ENCODE data around the gene SAP30. TPM values are rescaled to one million over a fixed set of nuclear protein-coding genes. Genes with fewer than 3 reads are reported as not detected.

SAP30 gene
- total and polyA plus RNA-seq, 2 experiments from 2014 or later, result 16.5 to 28.2 TPM

DNA sequence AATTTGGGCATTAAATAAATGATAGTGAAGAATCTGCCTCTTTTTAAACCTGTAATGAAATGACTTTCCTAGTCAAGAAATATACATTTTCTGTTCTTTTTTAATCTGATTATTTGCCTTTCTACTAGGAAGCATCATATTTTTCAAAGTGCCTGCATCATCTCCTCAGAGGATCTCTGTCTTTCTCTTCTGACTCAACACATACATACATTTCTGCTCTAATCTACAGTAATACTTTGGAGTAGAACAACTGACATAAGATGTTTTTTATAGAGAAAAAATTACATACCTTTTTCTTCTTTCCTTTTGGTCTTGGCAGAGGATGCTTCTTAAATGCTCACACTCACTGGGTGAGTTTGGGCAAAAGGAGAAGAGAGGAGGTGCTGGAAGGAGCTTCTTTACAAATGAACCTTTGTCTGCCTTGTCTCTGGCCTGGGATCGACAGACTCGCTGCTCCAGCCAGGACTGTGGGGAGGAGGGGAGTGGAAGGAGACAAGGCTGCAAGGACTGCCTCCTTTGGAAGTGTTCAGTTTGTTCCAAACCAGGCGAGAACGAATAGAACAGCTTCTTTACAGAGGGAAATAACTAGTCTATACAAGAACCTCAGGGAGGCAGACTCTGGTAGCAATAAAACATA lies 28.1 kb downstream of the SAP30 start, which contains the start of gene SCRG1:
SCRG1 (minus strand) TSS at position 338 of the 637 bp plus-strand sequence. CDS start 7,702 bp downstream, outside the sequence.
- Histone ChIP-seq H2AFZ (no peak within 1 kb of the TSS), H3K36me3 (replicated peaks; ENCODE audit: insufficient read depth, low read depth) (no peaks in the 10 kb centered on the region), H3K79me2 (no peaks in the 10 kb centered on the region), H3K9me2 (replicated peaks; ENCODE audit: insufficient read depth) (no peaks in the 10 kb centered on the region), H3K4me1 (ENCODE audit: insufficient read depth) (no peaks in the 10 kb centered on the region), H3K9me3 (ENCODE audit: low read depth) (no peaks in the 10 kb centered on the region), H3K4me2 (no peak within 1 kb of the TSS), H3K27ac (no peak within 1 kb of the TSS), H3K27me3 (no peaks in the 10 kb centered on the region), H3K4me3 (no peak within 1 kb of the TSS), H4K20me1 (ENCODE audit: insufficient read depth, poor library complexity, severe bottlenecking) (no peaks in the 10 kb centered on the region)
- WGBS (ENCODE audit: low lambda C conversion rate, missing lambda C conversion rate), result 50% methylated on average over 4 of the region's 4 CpGs
- no peak for DNase-seq (ENCODE audit: low spot score)
- TF ChIP-seq EZH2phosphoT487 (IDR thresholded peaks at IDR 0.05; ENCODE audit: low read depth, severe bottlenecking, unreplicated experiment) (no peak), EZH2 (IDR thresholded peaks at IDR 0.05; ENCODE audit: borderline replicate concordance) (no peak), CTCF (IDR thresholded peaks at IDR 0.05; ENCODE audit: poor library complexity) (no peak)

DNA sequence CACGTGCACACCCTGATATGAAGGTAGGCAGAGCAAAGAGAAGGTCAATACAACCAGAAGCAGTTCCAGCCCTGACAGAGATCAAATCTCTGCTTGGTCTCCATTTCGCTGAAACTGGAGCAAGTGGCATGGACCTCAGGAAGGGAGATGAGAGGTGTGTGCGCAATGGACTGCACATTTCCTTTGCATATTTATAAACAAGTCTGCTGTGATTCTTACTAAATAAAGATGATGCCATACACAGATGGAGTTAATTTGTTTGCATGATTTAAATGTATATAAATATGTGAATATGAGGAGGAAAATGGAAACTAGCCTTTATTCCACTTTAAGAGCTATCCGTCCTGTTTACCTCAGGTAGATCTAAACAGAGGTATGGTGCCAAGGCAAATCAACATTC lies 30.3 kb downstream of the SAP30 start:
- H3K9me3 ChIP-seq (ENCODE audit: low read depth), result no peaks in the 10 kb centered on the region
- H3K9me2 ChIP-seq (replicated peaks; ENCODE audit: insufficient read depth), result no peaks in the 10 kb centered on the region
- H3K36me3 ChIP-seq (replicated peaks; ENCODE audit: insufficient read depth, low read depth), result no peaks in the 10 kb centered on the region
- H3K79me2 ChIP-seq, result no peaks in the 10 kb centered on the region
- H2AFZ ChIP-seq, result no peak overlapping the region
- H3K27me3 ChIP-seq, result no peaks in the 10 kb centered on the region
- no peak overlapping the region for H3K4me3 ChIP-seq
- H4K20me1 ChIP-seq (ENCODE audit: insufficient read depth, poor library complexity, severe bottlenecking), result no peaks in the 10 kb centered on the region
- TF ChIP-seq EZH2 (IDR thresholded peaks at IDR 0.05; ENCODE audit: borderline replicate concordance), result no peak
- TF ChIP-seq CTCF (IDR thresholded peaks at IDR 0.05; ENCODE audit: poor library complexity), result no peak
- TF ChIP-seq EZH2phosphoT487 (IDR thresholded peaks at IDR 0.05; ENCODE audit: low read depth, severe bottlenecking, unreplicated experiment), result no peak
- no peak overlapping the region for H3K27ac ChIP-seq
- WGBS (ENCODE audit: low lambda C conversion rate, missing lambda C conversion rate), result 91% methylated on average over 4 of the region's 4 CpGs
- no peak for DNase-seq (ENCODE audit: low spot score)
- H3K4me1 ChIP-seq (ENCODE audit: insufficient read depth), result no peaks in the 10 kb centered on the region
- H3K4me2 ChIP-seq, result no peak overlapping the region

DNA sequence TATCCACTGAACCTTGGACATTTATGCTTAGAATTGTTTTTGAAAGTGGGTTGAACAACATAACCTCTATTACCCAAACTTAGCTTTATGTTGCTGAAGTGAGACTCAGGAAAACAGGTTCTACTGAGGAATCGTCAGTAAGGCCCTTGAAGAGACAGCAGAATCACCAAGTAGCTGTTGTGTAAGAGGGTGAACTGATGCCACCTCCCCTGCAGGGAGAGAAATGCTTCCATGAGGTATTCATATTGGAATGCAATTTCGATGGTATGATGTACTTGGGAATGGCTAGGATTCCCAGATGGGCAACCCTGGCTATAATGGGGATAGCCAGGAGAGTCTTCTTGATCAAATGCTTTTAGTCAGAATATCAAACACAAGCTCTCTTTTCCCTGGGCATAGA lies 32.3 kb downstream of the SAP30 start:
- no peak for TF ChIP-seq CTCF (IDR thresholded peaks at IDR 0.05; ENCODE audit: poor library complexity)
- no peak for TF ChIP-seq EZH2 (IDR thresholded peaks at IDR 0.05; ENCODE audit: borderline replicate concordance)
- TF ChIP-seq EZH2phosphoT487 (IDR thresholded peaks at IDR 0.05; ENCODE audit: low read depth, severe bottlenecking, unreplicated experiment), result no peak
- Histone ChIP-seq H3K4me3 (no peak overlapping the region), H4K20me1 (ENCODE audit: insufficient read depth, poor library complexity, severe bottlenecking) (no peaks in the 10 kb centered on the region)

More for the DNA sequence above, 32.3 kb downstream of the SAP30 start:
- no peak overlapping the region for H2AFZ ChIP-seq
- H3K4me2 ChIP-seq, result no peak overlapping the region
- no peaks in the 10 kb centered on the region for H3K27me3 ChIP-seq
- no peaks in the 10 kb centered on the region for H3K9me3 ChIP-seq (ENCODE audit: low read depth)
- H3K9me2 ChIP-seq (replicated peaks; ENCODE audit: insufficient read depth), result no peaks in the 10 kb centered on the region
- DNase-seq (ENCODE audit: low spot score), result no peak
- no peaks in the 10 kb centered on the region for H3K36me3 ChIP-seq (replicated peaks; ENCODE audit: insufficient read depth, low read depth)
- H3K79me2 ChIP-seq, result no peaks in the 10 kb centered on the region
- H3K4me1 ChIP-seq (ENCODE audit: insufficient read depth), result no peaks in the 10 kb centered on the region
- H3K27ac ChIP-seq, result no peak overlapping the region
- 76% methylated on average over 2 of the region's 2 CpGs for WGBS (ENCODE audit: low lambda C conversion rate, missing lambda C conversion rate)
